ENCODE data around the gene CHMP6. TPM values are rescaled to one million over a fixed set of nuclear protein-coding genes. Genes with fewer than 3 reads are reported as not detected.

CHMP6 gene
- total RNA-seq, 4 donors from 2014 or later: 17.5 to 35.6 (median 23.1) TPM

DNA sequence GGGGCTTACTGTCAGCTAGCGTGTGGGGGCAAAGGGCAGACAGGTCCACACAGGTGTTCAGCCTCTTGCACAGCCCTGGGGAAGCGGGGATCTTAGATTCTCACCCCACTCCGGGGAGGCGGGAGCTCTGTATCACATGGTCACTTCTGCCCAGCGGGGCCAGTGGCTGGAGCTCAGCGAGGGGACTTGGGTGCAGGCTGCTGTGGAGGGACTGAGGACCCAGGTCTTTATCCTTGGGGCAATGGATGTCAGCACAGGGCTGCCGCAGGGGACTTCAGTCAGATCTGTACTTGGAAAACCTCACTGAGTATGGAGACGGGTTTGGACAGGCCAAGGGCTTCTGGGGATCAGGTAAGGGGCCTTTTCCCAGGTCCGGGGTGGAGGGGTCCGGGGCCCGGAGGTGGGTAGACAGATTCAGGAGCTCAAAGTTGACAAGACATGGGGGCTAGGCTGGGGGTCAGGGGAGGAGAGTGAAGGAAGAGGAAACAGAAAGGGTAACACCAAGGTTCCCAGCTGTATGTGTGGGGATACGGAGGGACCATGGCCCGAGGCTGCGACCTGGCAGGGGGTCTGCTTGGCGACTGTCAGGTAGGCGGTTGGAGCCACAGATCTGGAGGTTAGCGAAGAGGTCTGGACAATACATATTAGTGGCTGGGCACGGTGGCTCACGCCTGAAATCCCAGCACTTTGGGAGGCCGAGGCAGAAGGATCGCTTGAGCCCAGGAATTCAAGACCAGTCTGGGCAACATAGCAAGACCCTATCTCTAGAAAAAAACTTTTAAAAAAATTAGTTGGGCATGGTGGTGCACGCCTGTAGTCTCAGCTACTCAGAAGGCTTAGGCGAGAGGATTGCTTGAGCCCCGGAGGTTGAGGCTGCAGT is 28.2 kb downstream of the CHMP6 start:
- Histone ChIP-seq H3K4me1 (peaks cover 52% of the 10 kb centered on the region), H3K27ac (no peak overlapping the region), H3K27me3 (no peaks in the 10 kb centered on the region), H3K4me3 (no peak overlapping the region), H3K36me3 (no peaks in the 10 kb centered on the region), H3K9me3 (no peaks in the 10 kb centered on the region)
- no peak for DNase-seq (ENCODE audit: low spot score in 2 of 2)
- 81% methylated on average over 21 of the region's 24 CpGs for WGBS
- no peak for TF ChIP-seq POLR2AphosphoS5 (IDR thresholded peaks at IDR 0.05)
- TF ChIP-seq, protein P1, sequence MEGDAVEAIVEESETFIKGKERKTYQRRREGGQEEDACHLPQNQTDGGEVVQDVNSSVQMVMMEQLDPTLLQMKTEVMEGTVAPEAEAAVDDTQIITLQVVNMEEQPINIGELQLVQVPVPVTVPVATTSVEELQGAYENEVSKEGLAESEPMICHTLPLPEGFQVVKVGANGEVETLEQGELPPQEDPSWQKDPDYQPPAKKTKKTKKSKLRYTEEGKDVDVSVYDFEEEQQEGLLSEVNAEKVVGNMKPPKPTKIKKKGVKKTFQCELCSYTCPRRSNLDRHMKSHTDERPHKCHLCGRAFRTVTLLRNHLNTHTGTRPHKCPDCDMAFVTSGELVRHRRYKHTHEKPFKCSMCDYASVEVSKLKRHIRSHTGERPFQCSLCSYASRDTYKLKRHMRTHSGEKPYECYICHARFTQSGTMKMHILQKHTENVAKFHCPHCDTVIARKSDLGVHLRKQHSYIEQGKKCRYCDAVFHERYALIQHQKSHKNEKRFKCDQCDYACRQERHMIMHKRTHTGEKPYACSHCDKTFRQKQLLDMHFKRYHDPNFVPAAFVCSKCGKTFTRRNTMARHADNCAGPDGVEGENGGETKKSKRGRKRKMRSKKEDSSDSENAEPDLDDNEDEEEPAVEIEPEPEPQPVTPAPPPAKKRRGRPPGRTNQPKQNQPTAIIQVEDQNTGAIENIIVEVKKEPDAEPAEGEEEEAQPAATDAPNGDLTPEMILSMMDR (IDR thresholded peaks at IDR 0.05): no peak
- no peak for TF ChIP-seq EP300 (IDR thresholded peaks at IDR 0.05)
- no peak for TF ChIP-seq POLR2A (IDR thresholded peaks at IDR 0.05)

DNA sequence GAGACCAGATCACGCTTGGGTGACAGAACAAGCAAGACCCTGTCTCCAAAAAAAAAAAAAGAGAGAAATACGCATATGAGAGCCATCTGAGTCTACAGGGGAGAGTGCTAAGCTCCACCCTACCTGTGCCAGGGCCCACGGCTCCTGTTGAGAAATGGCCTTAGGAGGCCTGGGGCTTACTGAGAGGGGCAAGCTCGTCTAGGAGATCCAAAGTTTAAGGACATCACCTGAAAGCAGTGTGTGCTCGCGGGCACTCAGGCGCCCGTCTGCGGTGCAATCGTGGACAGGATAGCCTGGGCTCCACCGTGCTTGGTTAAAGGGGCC is 28.8 kb downstream of the CHMP6 start:
- TF ChIP-seq POLR2AphosphoS5 (IDR thresholded peaks at IDR 0.05) (no peak), POLR2A (IDR thresholded peaks at IDR 0.05) (no peak), EP300 (IDR thresholded peaks at IDR 0.05) (no peak)
- TF ChIP-seq, protein P1 (IDR thresholded peaks at IDR 0.05): no peak
- Histone ChIP-seq H3K36me3 (no peaks in the 10 kb centered on the region), H3K9me3 (no peaks in the 10 kb centered on the region), H3K4me3 (no peak overlapping the region), H3K27me3 (no peaks in the 10 kb centered on the region), H3K4me1 (peaks cover 58% of the 10 kb centered on the region), H3K27ac (no peak overlapping the region)
- 86% methylated on average over 11 of the region's 11 CpGs for WGBS
- no peak for DNase-seq (ENCODE audit: low spot score in 2 of 2)

DNA sequence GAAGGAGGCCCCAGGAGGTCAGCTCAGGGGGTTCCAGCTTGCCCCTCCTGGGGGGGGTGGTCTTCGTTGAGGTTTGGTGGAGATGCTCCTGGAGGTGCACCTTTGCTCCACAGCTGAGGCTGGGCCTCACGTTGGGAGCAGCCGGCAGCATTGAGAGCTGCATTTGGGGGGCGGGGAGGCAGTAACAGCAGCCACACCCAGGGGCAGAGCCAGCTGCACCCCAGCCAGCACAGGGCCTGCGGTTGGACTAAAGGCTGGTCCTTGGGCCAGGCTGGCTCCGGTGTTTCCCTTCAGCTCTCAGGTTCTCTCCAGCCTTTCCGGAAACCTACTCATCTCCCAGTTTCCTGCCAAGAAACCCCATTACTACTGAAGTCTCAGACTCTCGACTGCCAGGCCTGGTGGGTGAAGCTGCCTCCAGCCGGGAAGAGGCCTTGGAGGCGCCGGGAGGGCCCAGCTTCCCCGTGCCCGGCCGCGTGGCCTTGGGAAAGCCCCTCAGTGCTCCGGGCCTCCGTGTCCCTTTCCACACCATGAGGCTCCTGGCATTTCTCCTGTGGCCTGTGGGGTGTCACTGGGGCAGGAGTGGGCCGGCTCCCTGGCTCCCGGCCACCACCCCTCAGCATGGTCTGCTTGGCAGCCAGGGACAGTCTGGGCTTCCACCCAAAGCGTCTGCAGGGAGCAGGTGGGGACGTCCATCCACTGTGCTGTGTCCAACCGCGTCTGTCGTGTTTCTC is 29.3 kb downstream of the CHMP6 start:
- TF ChIP-seq POLR2A (IDR thresholded peaks at IDR 0.05): no peak
- no peak for TF ChIP-seq POLR2AphosphoS5 (IDR thresholded peaks at IDR 0.05)
- TF ChIP-seq EP300 (IDR thresholded peaks at IDR 0.05): no peak
- TF ChIP-seq, protein P1 (IDR thresholded peaks at IDR 0.05): no peak
- Histone ChIP-seq H3K27me3 (peaks cover 3% of the 10 kb centered on the region), H3K4me3 (no peak overlapping the region), H3K27ac (no peak overlapping the region), H3K9me3 (no peaks in the 10 kb centered on the region), H3K4me1 (peaks cover 63% of the 10 kb centered on the region), H3K36me3 (no peaks in the 10 kb centered on the region)
- WGBS: 45% methylated on average over 5 of the region's 24 CpGs
- DNase-seq (ENCODE audit: low spot score in 2 of 2): no peak

DNA sequence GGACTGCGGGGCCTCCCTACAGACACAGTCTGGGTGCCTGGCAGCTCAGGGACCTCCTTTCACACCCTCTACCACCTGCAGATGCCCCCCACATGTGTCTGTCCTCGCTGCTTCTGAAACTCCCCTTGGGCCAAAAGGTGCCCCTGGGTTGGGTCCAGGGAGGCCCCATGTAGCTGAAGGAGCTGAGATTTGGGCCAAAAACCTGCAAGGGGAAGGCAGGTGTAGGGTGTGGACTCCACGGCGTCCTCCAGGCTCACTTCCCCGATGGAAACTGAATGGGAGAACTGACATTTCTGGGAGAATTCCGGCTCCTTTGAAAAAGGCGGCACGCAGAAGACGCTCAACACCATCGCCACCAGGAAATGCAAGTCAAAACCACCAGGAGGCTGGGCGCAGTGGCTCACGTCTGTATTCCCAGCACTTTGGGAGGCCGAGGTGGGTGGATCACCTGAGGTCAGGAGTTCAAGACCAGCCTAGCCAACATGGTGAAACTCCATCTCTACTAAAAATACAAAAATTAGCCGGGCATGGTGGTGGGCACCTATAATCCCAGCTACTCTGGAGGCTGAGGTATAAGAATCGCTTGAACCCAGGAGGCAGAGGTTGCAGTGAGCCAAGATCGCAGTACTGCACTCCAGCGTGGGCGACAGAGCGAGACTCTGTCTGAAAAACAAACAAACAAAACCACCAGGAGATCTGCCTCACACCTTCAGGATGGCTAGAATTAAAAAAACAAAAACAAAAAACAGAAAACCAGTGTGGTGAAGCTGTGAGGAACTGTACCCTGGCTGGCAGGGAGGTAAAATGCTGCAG is 30.1 kb downstream of the CHMP6 start:
- TF ChIP-seq, protein P1 (IDR thresholded peaks at IDR 0.05): no peak
- TF ChIP-seq POLR2AphosphoS5 (IDR thresholded peaks at IDR 0.05) (no peak), POLR2A (IDR thresholded peaks at IDR 0.05) (no peak), EP300 (IDR thresholded peaks at IDR 0.05) (no peak)
- no peaks in the 10 kb centered on the region for H3K9me3 ChIP-seq
- H3K27ac ChIP-seq: no peak overlapping the region
- 88% methylated on average over 17 of the region's 19 CpGs for WGBS
- no peaks in the 10 kb centered on the region for H3K36me3 ChIP-seq
- H3K4me1 ChIP-seq: peaks cover 71% of the 10 kb centered on the region
- H3K27me3 ChIP-seq: peaks cover 6% of the 10 kb centered on the region
- no peak for DNase-seq (ENCODE audit: low spot score in 2 of 2)
- H3K4me3 ChIP-seq: no peak overlapping the region

Data from suprapubic skin (tissue), 4 donors.